MCF 10A (cell line): ENCODE measurements around the gene KDM4B. TPM values are rescaled to one million over a fixed set of nuclear protein-coding genes. Genes with fewer than 3 reads are reported as not detected.

Experiments
- BruUV-seq: library from RNA; stranded (reverse); fragments of 400-500 nt; replicated peaks from 2 replicates; lab custom pipeline; 2021; lab: Mats Ljungman, UMichigan
- CTCF ChIA-PET: fragments of 300-600 bp; sonication (Branson Sonifier 250); formaldehyde crosslinking; extraction: SDS; loops from one replicate; lab custom pipeline; 2021; ENCODE audit warnings: antibody characterized with exemption, inconsistent platforms; lab: Yijun Ruan, JAX
- POLR2A ChIA-PET: fragments of 300-600, 350-650 bp; sonication (Branson Sonifier 250); formaldehyde crosslinking; extraction: SDS; loops from one replicate; lab custom pipeline; 2020; ENCODE audit warnings: antibody characterized with exemption, inconsistent platforms; lab: Yijun Ruan, JAX
- DNase-seq: peaks from one replicate; pipeline ENCODE4 v3.0.0-alpha.2; 2018; ENCODE audit not compliant: unreplicated experiment
- H3K27ac Mint-ChIP-seq: one replicate; pipeline ENCODE4 v1.8.0; 2022; ENCODE audit warnings: mild to moderate bottlenecking, low read depth, mixed read lengths; ENCODE audit not compliant: unreplicated experiment
- H3K27me3 Mint-ChIP-seq: one replicate; pipeline ENCODE4 v1.8.0; 2022; ENCODE audit warnings: mixed read lengths; ENCODE audit not compliant: insufficient read depth, unreplicated experiment
- H3K36me3 Mint-ChIP-seq: one replicate; pipeline ENCODE4 v1.8.0; 2022; ENCODE audit warnings: mild to moderate bottlenecking, moderate library complexity, mixed read lengths; ENCODE audit not compliant: insufficient read depth, unreplicated experiment
- H3K4me1 Mint-ChIP-seq: one replicate; pipeline ENCODE4 v1.8.0; 2022; ENCODE audit warnings: mixed read lengths; ENCODE audit not compliant: insufficient read depth, unreplicated experiment
- H3K4me3 Mint-ChIP-seq: one replicate; pipeline ENCODE4 v1.8.0; 2022; ENCODE audit warnings: mild to moderate bottlenecking, moderate library complexity, mixed read lengths; ENCODE audit not compliant: unreplicated experiment
- H3K9me3 Mint-ChIP-seq: one replicate; pipeline ENCODE4 v1.8.0; 2022; ENCODE audit warnings: mixed read lengths; ENCODE audit not compliant: unreplicated experiment
- CTCF ChIP-seq: fragments of 200-600 bp; IDR thresholded peaks from one replicate; pipeline ENCODE4 v1.8.0; 2022; ENCODE audit warnings: antibody characterized with exemption, mild to moderate bottlenecking; ENCODE audit not compliant: unreplicated experiment
- intact Hi-C: fragments of 100-400 bp; cut with micrococcal nuclease; formaldehyde crosslinking; loops from 2 replicates; pipeline ENCODE4 v1.14.1; 2022
- total RNA-seq: library from RNA; stranded (reverse); gene quantifications from 2 replicates; pipeline ENCODE4 v1.2.3, GENCODE V29; 2022

Gene KDM4B
- total RNA-seq, 1 experiment from 2014 or later, result 34.4 TPM

GRCh38 chr19:5089283-5089682 lies 120.4 kb downstream of the KDM4B start:
- H3K4me1 Mint-ChIP-seq, result no peaks in the 10 kb centered on the region

GRCh38 chr19:5090465-5091017 lies 121.6 kb downstream of the KDM4B start:
- Mint-ChIP-seq H3K9me3 (no peaks in the 10 kb centered on the region), H3K4me1 (no peaks in the 10 kb centered on the region), H3K27me3 (no peaks in the 10 kb centered on the region), H3K4me3 (no peak overlapping the region), H3K27ac (no peak overlapping the region), H3K36me3 (peaks cover 21% of the 10 kb centered on the region)
- POLR2A ChIA-PET, result no interaction called here
- DNase-seq, result no peak
- TF ChIP-seq CTCF, result no peak
- no TSS peak for BruUV-seq
- CTCF ChIA-PET, result interaction anchor here (0.6 kb wide), 1 partner anchor 42 kb away, joined by 3 read pairs; no protein-coding TSS in a partner anchor
- intact Hi-C loops, result no loop called here

More at GRCh38 chr19:5089283-5089682, 120.4 kb downstream of the KDM4B start:
- no peak overlapping the region for H3K27ac Mint-ChIP-seq
- H3K27me3 Mint-ChIP-seq, result no peaks in the 10 kb centered on the region
- H3K9me3 Mint-ChIP-seq, result no peaks in the 10 kb centered on the region
- intact Hi-C loops, result no loop called here
- no peak for DNase-seq
- peaks cover 30% of the 10 kb centered on the region for H3K36me3 Mint-ChIP-seq
- no peak for TF ChIP-seq CTCF
- POLR2A ChIA-PET, result no interaction called here
- CTCF ChIA-PET, result interaction anchor here (0.6 kb wide), 1 partner anchor 490 kb away, joined by 3 read pairs; no protein-coding TSS in a partner anchor
- H3K4me3 Mint-ChIP-seq, result no peak overlapping the region
- no TSS peak for BruUV-seq

GRCh38 chr19:5091018-5091683 lies 122.2 kb downstream of the KDM4B start:
- no peak overlapping the region for H3K4me3 Mint-ChIP-seq
- DNase-seq, result no peak
- no peaks in the 10 kb centered on the region for H3K27me3 Mint-ChIP-seq
- ChIA-PET CTCF (interaction anchor here (0.6 kb wide), 2 partner anchors 43 to 881 kb away, joined by 3 read pairs; no protein-coding TSS in a partner anchor), POLR2A (no interaction called here)
- H3K27ac Mint-ChIP-seq, result no peak overlapping the region
- no peaks in the 10 kb centered on the region for H3K4me1 Mint-ChIP-seq
- intact Hi-C loops, result no loop called here
- TF ChIP-seq CTCF, result no peak
- H3K36me3 Mint-ChIP-seq, result peaks cover 21% of the 10 kb centered on the region
- no peaks in the 10 kb centered on the region for H3K9me3 Mint-ChIP-seq
- BruUV-seq, result no TSS peak

GRCh38 chr19:5091684-5092480 lies 123.0 kb downstream of the KDM4B start:
- Mint-ChIP-seq H3K9me3 (no peaks in the 10 kb centered on the region), H3K4me1 (no peaks in the 10 kb centered on the region), H3K4me3 (no peak overlapping the region), H3K27me3 (no peaks in the 10 kb centered on the region), H3K27ac (no peak overlapping the region), H3K36me3 (peaks cover 21% of the 10 kb centered on the region)
- no peak for TF ChIP-seq CTCF
- intact Hi-C loops, result no loop called here
- CTCF ChIA-PET, result interaction anchor here (0.6 kb wide), 1 partner anchor 881 kb away, joined by 3 read pairs; no protein-coding TSS in a partner anchor
- POLR2A ChIA-PET, result interaction anchor here (0.7 kb wide), 1 partner anchor 334 kb away, joined by 3 read pairs; no protein-coding TSS in a partner anchor
- DNase-seq, result no peak
- BruUV-seq, result no TSS peak
